ENCODE measurements around the gene CGB5.
A peak's percentile ranks its signal among the peaks of the same experiment; 100 is the strongest.

The CGB5 gene

GRCh38 chr19:49056101-49056901 lies 12.7 kb downstream of the CGB5 start (continued):
- TF ChIP-seq GLI4 (tag by site-specific recombination; IDR thresholded peaks at IDR 0.05), result no peak
- TF ChIP-seq ZNF121 (tag by site-specific recombination; IDR thresholded peaks at IDR 0.05), result no peak
- TF ChIP-seq PRDM1 (tag by site-specific recombination; IDR thresholded peaks at IDR 0.05), result no peak
- TF ChIP-seq ZBTB48 (tag by site-specific recombination; IDR thresholded peaks at IDR 0.05), result no peak
- no peak for TF ChIP-seq TRIM28 (IDR thresholded peaks at IDR 0.05; ENCODE audit: borderline replicate concordance, low read length)
- no peak for TF ChIP-seq TCF7L2 (IDR thresholded peaks at IDR 0.05; ENCODE audit: borderline replicate concordance, low read depth, low read length)
- TF ChIP-seq ZNF776 (tag by site-specific recombination; IDR thresholded peaks at IDR 0.05; ENCODE audit: borderline replicate concordance), result no peak
- TF ChIP-seq HIC1 (tag by site-specific recombination; IDR thresholded peaks at IDR 0.05), result no peak
- TF ChIP-seq ZNF112 (tag by site-specific recombination; IDR thresholded peaks at IDR 0.05), result no peak
- peak; percentile 32; the same call in 1 of the 2 replicates for TF ChIP-seq ZBTB11 (tag by site-specific recombination; conservative IDR thresholded peaks at IDR 0.05; ENCODE audit: low read depth)
- TF ChIP-seq ZNF768 (tag by site-specific recombination; IDR thresholded peaks at IDR 0.05), result no peak
- TF ChIP-seq ZFHX2 (tag by site-specific recombination; conservative IDR thresholded peaks at IDR 0.05), result peak; percentile 88
- TF ChIP-seq ZNF449 (tag by site-specific recombination; IDR thresholded peaks at IDR 0.05), result no peak
- no peak for TF ChIP-seq ATF2 (tag by site-specific recombination; IDR thresholded peaks at IDR 0.05; ENCODE audit: low read depth)
- TF ChIP-seq ZNF398 (tag by site-specific recombination; IDR thresholded peaks at IDR 0.05), result no peak
- TF ChIP-seq ZNF792 (tag by site-specific recombination; IDR thresholded peaks at IDR 0.05), result no peak
- peak; percentile 84 for TF ChIP-seq KLF8 (tag by site-specific recombination; IDR thresholded peaks at IDR 0.05)
- no peak for TF ChIP-seq ZNF155 (tag by site-specific recombination; IDR thresholded peaks at IDR 0.05)
- TF ChIP-seq ZNF629 (tag by site-specific recombination; IDR thresholded peaks at IDR 0.05), result no peak
- no peak for TF ChIP-seq ZNF221 (tag by site-specific recombination; IDR thresholded peaks at IDR 0.05; ENCODE audit: borderline replicate concordance)
- no peak for TF ChIP-seq ZSCAN16 (tag by site-specific recombination; IDR thresholded peaks at IDR 0.05)
- TF ChIP-seq ZNF623 (tag by site-specific recombination; IDR thresholded peaks at IDR 0.05), result no peak
- TF ChIP-seq KLF9 (tag by site-specific recombination; IDR thresholded peaks at IDR 0.05; ENCODE audit: low read depth), result peak; percentile 99
- TF ChIP-seq KLF10 (tag by site-specific recombination; IDR thresholded peaks at IDR 0.05), result peak; percentile 98
- TF ChIP-seq ZNF26 (tag by site-specific recombination; IDR thresholded peaks at IDR 0.05), result no peak
- no peak for TF ChIP-seq ZNF350 (tag by site-specific recombination; IDR thresholded peaks at IDR 0.05)
- no peak for TF ChIP-seq ZNF510 (tag by site-specific recombination; IDR thresholded peaks at IDR 0.05; ENCODE audit: insufficient replicate concordance)
- no peak for TF ChIP-seq ZNF544 (tag by site-specific recombination; IDR thresholded peaks at IDR 0.05)
